SK-N-SH treated with all-trans-retinoic acid at 6 μM for 48 hours (cell line): ENCODE measurements around the gene SLC26A9.
A peak's percentile ranks its signal among the peaks of the same experiment; 100 is the strongest.

Experiments
- ATAC-seq: fragments of 200-7000 bp; cut with Tn5 transposase; 3 replicates; pipeline ENCODE4 v1.9.1; 2020; ENCODE audit warnings: mild to moderate bottlenecking, moderate library complexity
- ARNTL ChIP-seq: fragments of 450-650 bp; formaldehyde crosslinking; IDR thresholded peaks from 2 replicates; pipeline ENCODE4 v1.5.0; 2020; ENCODE audit warnings: low read depth, mild to moderate bottlenecking, moderate library complexity, borderline replicate concordance
- BACH2 ChIP-seq: fragments of 250-450 bp; sonication (Bioruptor Pico); IDR thresholded peaks from 2 replicates; pipeline ENCODE4 v1.9.0; 2021; ENCODE audit warnings: mild to moderate bottlenecking, borderline replicate concordance
- CSDC2 ChIP-seq: fragments of 250-450 bp; sonication (Bioruptor Pico); IDR thresholded peaks from 2 replicates; pipeline ENCODE4 v1.5.0; 2020; ENCODE audit warnings: mild to moderate bottlenecking, moderate library complexity
- CSRNP3 ChIP-seq: fragments of 250-450 bp; sonication (Bioruptor Pico); IDR thresholded peaks from 2 replicates; pipeline ENCODE4 v1.5.1; 2021; ENCODE audit warnings: mild to moderate bottlenecking, moderate library complexity
- ESRRG ChIP-seq: fragments of 250-450 bp; sonication (Bioruptor Pico); IDR thresholded peaks from 2 replicates; pipeline ENCODE4 v1.6.1; 2021; ENCODE audit warnings: mild to moderate bottlenecking
- GLIS3 ChIP-seq: fragments of 250-450 bp; sonication (Bioruptor Pico); IDR thresholded peaks from 2 replicates; pipeline ENCODE4 v1.5.0; 2020; ENCODE audit warnings: mild to moderate bottlenecking, moderate library complexity
- ISL1 ChIP-seq: fragments of 250-450 bp; sonication (Bioruptor Pico); IDR thresholded peaks from 2 replicates; pipeline ENCODE4 v2.1.2; 2022; ENCODE audit warnings: mild to moderate bottlenecking, moderate library complexity
- OSR1 ChIP-seq: fragments of 250-450 bp; sonication (Bioruptor Pico); IDR thresholded peaks from 2 replicates; pipeline ENCODE4 v1.8.0; 2022; ENCODE audit warnings: moderate library complexity, mild to moderate bottlenecking, inconsistent platforms
- POU6F1 ChIP-seq: fragments of 250-450 bp; sonication (Bioruptor Pico); IDR thresholded peaks from 2 replicates; pipeline ENCODE4 v1.8.0; 2021; ENCODE audit warnings: low read depth, mild to moderate bottlenecking, moderate library complexity, borderline replicate concordance
- PPARA ChIP-seq: fragments of 250-450 bp; sonication (Bioruptor Pico); IDR thresholded peaks from 2 replicates; pipeline ENCODE4 v1.5.0; 2020; ENCODE audit warnings: mild to moderate bottlenecking, borderline replicate concordance
- RARB ChIP-seq: fragments of 250-450 bp; sonication (Bioruptor Pico); IDR thresholded peaks from 2 replicates; pipeline ENCODE4 v1.8.0; 2021; ENCODE audit warnings: mild to moderate bottlenecking, moderate library complexity
- SNAI2 ChIP-seq: fragments of 250-450 bp; sonication (Bioruptor Pico); IDR thresholded peaks from 2 replicates; pipeline ENCODE4 v1.5.0; 2020; ENCODE audit warnings: mild to moderate bottlenecking, moderate library complexity
- TCF4 ChIP-seq: fragments of 250-450 bp; sonication (Bioruptor Pico); IDR thresholded peaks from 2 replicates; pipeline ENCODE4 v1.8.0; 2021; ENCODE audit warnings: mild to moderate bottlenecking, moderate library complexity, borderline replicate concordance
- TSHZ2 ChIP-seq: fragments of 250-450 bp; sonication (Bioruptor Pico); IDR thresholded peaks from 2 replicates; pipeline ENCODE4 v1.5.0; 2020; ENCODE audit warnings: mild to moderate bottlenecking, moderate library complexity
- ZC3H10 ChIP-seq: fragments of 250-450 bp; sonication (Bioruptor Pico); IDR thresholded peaks from 2 replicates; pipeline ENCODE4 v1.5.1; 2021; ENCODE audit warnings: mild to moderate bottlenecking, moderate library complexity
- ZFP3 ChIP-seq: fragments of 250-450 bp; sonication (Bioruptor Pico); IDR thresholded peaks from 2 replicates; pipeline ENCODE4 v1.5.0; 2020; ENCODE audit warnings: mild to moderate bottlenecking, moderate library complexity
- ZNF565 ChIP-seq: fragments of 450-650 bp; formaldehyde crosslinking; conservative IDR thresholded peaks from 2 replicates; pipeline ENCODE4 v1.5.0; 2020; ENCODE audit warnings: low read depth, mild to moderate bottlenecking, moderate library complexity
- ZNF70 ChIP-seq: fragments of 450-650 bp; formaldehyde crosslinking; IDR thresholded peaks from 2 replicates; pipeline ENCODE4 v1.5.0; 2020; ENCODE audit warnings: mild to moderate bottlenecking, moderate library complexity
- ZNF8 ChIP-seq: fragments of 450-650 bp; formaldehyde crosslinking; IDR thresholded peaks from 2 replicates; pipeline ENCODE4 v1.5.0; 2020; ENCODE audit warnings: mild to moderate bottlenecking, moderate library complexity
- TF ChIP-seq, protein P1 (sequence below): fragments of 250-450 bp; sonication (Bioruptor Pico); IDR thresholded peaks from 2 replicates; pipeline ENCODE4 v1.8.0; 2020; ENCODE audit warnings: mild to moderate bottlenecking, moderate library complexity, borderline replicate concordance
- TF ChIP-seq, protein P2 (sequence below): fragments of 250-450 bp; sonication (Bioruptor Pico); IDR thresholded peaks from 2 replicates; pipeline ENCODE4 v1.5.1; 2020; ENCODE audit warnings: low read depth, mild to moderate bottlenecking, moderate library complexity

The SLC26A9 gene

GRCh38 chr1:205918955-205919746 lies 24.1 kb downstream of the SLC26A9 start:
- peak; percentile 96 for ATAC-seq

GRCh38 chr1:205917466-205918238 lies 25.6 kb downstream of the SLC26A9 start:
- no peak for ATAC-seq
- TF ChIP-seq BACH2 (CRISPR knock-in tag) (no peak), ZNF70 (CRISPR knock-in tag) (no peak), CSRNP3 (CRISPR knock-in tag) (no peak), ARNTL (CRISPR knock-in tag) (no peak), GLIS3 (CRISPR knock-in tag) (no peak), ZFP3 (CRISPR knock-in tag) (no peak), TCF4 (CRISPR knock-in tag) (no peak), CSDC2 (CRISPR knock-in tag) (no peak), ZC3H10 (CRISPR knock-in tag) (no peak), SNAI2 (no peak)
- TF ChIP-seq, protein P1, sequence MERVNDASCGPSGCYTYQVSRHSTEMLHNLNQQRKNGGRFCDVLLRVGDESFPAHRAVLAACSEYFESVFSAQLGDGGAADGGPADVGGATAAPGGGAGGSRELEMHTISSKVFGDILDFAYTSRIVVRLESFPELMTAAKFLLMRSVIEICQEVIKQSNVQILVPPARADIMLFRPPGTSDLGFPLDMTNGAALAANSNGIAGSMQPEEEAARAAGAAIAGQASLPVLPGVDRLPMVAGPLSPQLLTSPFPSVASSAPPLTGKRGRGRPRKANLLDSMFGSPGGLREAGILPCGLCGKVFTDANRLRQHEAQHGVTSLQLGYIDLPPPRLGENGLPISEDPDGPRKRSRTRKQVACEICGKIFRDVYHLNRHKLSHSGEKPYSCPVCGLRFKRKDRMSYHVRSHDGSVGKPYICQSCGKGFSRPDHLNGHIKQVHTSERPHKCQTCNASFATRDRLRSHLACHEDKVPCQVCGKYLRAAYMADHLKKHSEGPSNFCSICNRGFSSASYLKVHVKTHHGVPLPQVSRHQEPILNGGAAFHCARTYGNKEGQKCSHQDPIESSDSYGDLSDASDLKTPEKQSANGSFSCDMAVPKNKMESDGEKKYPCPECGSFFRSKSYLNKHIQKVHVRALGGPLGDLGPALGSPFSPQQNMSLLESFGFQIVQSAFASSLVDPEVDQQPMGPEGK: no peak
- TF ChIP-seq, protein P2, sequence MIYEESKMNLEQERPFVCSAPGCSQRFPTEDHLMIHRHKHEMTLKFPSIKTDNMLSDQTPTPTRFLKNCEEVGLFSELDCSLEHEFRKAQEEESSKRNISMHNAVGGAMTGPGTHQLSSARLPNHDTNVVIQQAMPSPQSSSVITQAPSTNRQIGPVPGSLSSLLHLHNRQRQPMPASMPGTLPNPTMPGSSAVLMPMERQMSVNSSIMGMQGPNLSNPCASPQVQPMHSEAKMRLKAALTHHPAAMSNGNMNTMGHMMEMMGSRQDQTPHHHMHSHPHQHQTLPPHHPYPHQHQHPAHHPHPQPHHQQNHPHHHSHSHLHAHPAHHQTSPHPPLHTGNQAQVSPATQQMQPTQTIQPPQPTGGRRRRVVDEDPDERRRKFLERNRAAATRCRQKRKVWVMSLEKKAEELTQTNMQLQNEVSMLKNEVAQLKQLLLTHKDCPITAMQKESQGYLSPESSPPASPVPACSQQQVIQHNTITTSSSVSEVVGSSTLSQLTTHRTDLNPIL (CRISPR knock-in tag): no peak

More at GRCh38 chr1:205918955-205919746, 24.1 kb downstream of the SLC26A9 start:
- TF ChIP-seq, protein P2 (CRISPR knock-in tag): no peak
- no peak for TF ChIP-seq PPARA (CRISPR knock-in tag)
- no peak for TF ChIP-seq BACH2 (CRISPR knock-in tag)
- no peak for TF ChIP-seq ZNF8
- no peak for TF ChIP-seq ARNTL (CRISPR knock-in tag)
- no peak for TF ChIP-seq RARB (CRISPR knock-in tag)
- no peak for TF ChIP-seq CSDC2 (CRISPR knock-in tag)
- TF ChIP-seq ZFP3 (CRISPR knock-in tag): no peak

GRCh38 chr1:205916541-205916940 lies 26.7 kb downstream of the SLC26A9 start:
- ATAC-seq: no peak
- TF ChIP-seq ZNF8: no peak
- TF ChIP-seq ZC3H10 (CRISPR knock-in tag): no peak
- no peak for TF ChIP-seq ISL1 (CRISPR knock-in tag)
- TF ChIP-seq GLIS3 (CRISPR knock-in tag): no peak
- no peak for TF ChIP-seq TSHZ2 (CRISPR knock-in tag)
- TF ChIP-seq TCF4 (CRISPR knock-in tag): no peak
- no peak for TF ChIP-seq ZNF565
- TF ChIP-seq POU6F1 (CRISPR knock-in tag): no peak
- TF ChIP-seq CSRNP3 (CRISPR knock-in tag): no peak
- no peak for TF ChIP-seq ESRRG
- TF ChIP-seq OSR1 (CRISPR knock-in tag): no peak
- TF ChIP-seq SNAI2: no peak
- TF ChIP-seq, protein P2 (CRISPR knock-in tag): no peak
